Brain microvascular endothelial cell (primary cell): ENCODE data around the gene B3GNT9.

Experiments
- DNase-seq: peaks from one replicate; pipeline ENCODE4 v3.0.0-alpha.2; 2020
- H3K27ac ChIP-seq: fragments of 250-450 bp; sonication (Bioruptor Pico); 2 replicates; pipeline ENCODE4 v1.5.1; 2020; ENCODE audit warnings: mild to moderate bottlenecking, moderate library complexity
- H3K27me3 ChIP-seq: fragments of 250-450 bp; sonication (Bioruptor Pico); replicated peaks from 2 replicates; pipeline ENCODE4 v1.5.1; 2020; ENCODE audit warnings: mild to moderate bottlenecking
- H3K36me3 ChIP-seq: fragments of 250-450 bp; sonication (Bioruptor Pico); replicated peaks from 2 replicates; pipeline ENCODE4 v1.5.1; 2020; ENCODE audit warnings: mild to moderate bottlenecking
- H3K4me3 ChIP-seq: 2 replicates; pipeline ENCODE4 v1.5.1; 2011; ENCODE audit warnings: low read depth, mild to moderate bottlenecking, control low read depth, low read length, moderate library complexity
- in situ Hi-C: cut with HindIII; loops from 2 replicates; pipeline ENCODE4 v1.10.0; 2017; ENCODE audit warnings: low sequenced_read_pairs, low pct_ligation_motif_present
- TF ChIP-seq, protein P1 (sequence below): IDR thresholded peaks from 2 replicates; pipeline ENCODE4 v1.5.1; 2011; ENCODE audit warnings: low read depth, mild to moderate bottlenecking, moderate library complexity, low read length, control low read depth, inconsistent platforms; ENCODE audit errors: missing control alignments

The B3GNT9 gene

DNA sequence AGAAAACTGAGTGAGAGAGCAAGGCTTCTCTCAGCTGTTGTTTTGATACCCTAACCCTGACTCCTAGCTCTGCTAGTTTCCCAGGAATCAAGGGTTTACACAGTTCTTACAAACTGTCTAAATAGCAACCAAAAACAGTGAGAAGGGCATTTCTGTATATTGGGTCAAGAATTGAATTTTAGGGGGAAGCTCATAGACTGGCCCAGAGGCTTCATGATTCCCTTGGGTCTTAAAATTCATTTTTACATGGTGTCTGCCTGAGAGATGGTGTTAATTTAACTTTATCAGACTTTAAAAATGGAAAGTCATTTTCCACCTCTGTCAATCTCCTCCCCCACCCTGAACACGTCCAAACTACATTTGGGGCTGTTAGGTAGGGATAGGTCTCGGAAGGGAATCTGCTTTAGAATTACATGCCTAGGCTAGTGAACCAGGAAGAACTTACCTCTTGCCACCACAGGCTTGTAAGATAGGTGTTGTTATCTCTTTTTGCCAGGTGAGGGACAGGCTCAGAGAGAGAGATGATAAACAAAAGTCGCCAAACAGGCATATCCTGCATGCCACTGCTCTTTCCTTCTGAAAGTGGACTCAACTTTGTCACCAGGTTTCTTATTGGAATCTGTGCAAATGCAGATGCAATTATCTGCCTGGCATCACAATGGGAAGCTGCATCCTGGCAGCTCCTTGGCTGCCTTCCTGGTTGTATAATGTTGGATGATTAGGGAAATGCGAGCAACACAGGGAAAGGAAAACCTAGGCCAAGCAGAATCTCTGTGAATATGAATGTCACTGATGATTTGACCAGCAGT, 38.0 kb downstream of the B3GNT9 start:
- H3K36me3 ChIP-seq: no peaks in the 10 kb centered on the region
- no peak overlapping the region for H3K4me3 ChIP-seq
- TF ChIP-seq, protein P1, sequence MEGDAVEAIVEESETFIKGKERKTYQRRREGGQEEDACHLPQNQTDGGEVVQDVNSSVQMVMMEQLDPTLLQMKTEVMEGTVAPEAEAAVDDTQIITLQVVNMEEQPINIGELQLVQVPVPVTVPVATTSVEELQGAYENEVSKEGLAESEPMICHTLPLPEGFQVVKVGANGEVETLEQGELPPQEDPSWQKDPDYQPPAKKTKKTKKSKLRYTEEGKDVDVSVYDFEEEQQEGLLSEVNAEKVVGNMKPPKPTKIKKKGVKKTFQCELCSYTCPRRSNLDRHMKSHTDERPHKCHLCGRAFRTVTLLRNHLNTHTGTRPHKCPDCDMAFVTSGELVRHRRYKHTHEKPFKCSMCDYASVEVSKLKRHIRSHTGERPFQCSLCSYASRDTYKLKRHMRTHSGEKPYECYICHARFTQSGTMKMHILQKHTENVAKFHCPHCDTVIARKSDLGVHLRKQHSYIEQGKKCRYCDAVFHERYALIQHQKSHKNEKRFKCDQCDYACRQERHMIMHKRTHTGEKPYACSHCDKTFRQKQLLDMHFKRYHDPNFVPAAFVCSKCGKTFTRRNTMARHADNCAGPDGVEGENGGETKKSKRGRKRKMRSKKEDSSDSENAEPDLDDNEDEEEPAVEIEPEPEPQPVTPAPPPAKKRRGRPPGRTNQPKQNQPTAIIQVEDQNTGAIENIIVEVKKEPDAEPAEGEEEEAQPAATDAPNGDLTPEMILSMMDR: no peak
- no peak overlapping the region for H3K27ac ChIP-seq
- DNase-seq: no peak
- in situ Hi-C loops: no loop called here
- H3K27me3 ChIP-seq: no peaks in the 10 kb centered on the region

DNA sequence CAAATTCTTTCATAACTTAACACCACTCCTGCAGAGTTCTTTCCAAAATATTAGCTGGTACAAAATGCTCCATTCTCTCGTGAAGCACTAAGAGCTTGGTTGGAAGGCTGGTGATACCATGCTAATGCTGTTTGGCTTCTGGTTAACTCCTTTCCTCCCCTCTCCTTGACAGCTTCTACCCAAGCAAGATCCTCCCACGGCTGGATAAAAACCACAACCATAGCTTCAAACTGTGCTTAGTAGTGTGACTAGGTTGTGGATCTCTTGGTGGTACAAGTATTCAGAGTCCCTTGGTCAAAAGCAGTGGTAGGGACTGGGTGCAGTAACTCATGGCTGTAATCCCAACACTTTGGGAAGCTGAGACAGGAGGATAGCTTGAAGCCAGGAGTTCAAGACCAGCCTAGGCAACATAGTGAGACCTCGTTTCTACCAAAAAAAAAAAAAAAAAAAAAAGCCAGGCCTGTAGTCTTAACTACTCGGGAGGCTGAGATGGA, 38.8 kb downstream of the B3GNT9 start:
- H3K4me3 ChIP-seq: no peak overlapping the region
- TF ChIP-seq, protein P1: no peak
- H3K27ac ChIP-seq: no peak overlapping the region
- no peak for DNase-seq
- in situ Hi-C loops: no loop called here
- H3K27me3 ChIP-seq: no peaks in the 10 kb centered on the region
- H3K36me3 ChIP-seq: no peaks in the 10 kb centered on the region

DNA sequence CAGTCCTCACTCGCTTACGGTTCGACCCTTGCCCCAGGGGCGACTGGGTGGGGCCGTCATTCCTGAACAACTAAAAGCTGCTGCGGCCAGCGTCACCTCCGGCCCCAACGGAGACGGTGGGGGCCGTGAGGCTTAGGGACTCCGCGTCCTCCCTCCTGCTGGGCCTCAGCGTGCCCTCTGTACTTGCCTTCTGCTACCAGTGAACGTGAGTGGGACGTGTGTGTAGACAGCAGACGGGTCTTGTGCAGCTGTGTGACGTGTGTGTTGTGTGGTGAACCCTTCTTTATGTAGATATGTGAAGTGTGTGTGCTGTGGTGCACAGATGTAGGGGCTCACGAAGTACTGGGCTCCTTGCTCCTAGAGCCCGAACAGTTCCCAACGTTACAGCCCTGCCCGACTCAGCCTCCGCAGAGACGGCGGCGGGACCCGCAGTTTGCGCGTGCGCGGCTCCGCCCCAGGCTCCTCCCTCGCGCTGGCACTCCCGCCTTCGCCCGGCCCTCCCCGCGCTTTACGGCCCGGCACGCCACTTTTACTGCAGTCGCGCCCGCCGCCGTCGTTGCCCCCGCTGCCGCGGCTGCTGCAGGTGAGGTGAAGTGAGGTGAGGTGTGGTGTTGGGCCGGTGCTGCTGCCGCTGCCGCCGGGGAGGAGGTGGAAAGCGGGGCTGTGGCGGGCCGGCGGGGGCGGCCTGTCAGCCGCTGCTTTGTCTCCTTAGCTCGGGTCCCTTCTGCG, 41.2 kb downstream of the B3GNT9 start, which contains the start of gene PHAF1:
Gene PHAF1, plus strand, starts transcription at position 535 of the 729 bp plus-strand sequence. CDS start 235 bp downstream, outside the sequence.
- Histone ChIP-seq H3K27ac (peak within 1 kb of the TSS; percentile 33), H3K27me3 (no peaks in the 10 kb centered on the region), H3K4me3 (peak within 1 kb of the TSS; percentile 90), H3K36me3 (no peaks in the 10 kb centered on the region)
- DNase-seq: peak; percentile 83
- in situ Hi-C loops: no loop called here
- TF ChIP-seq, protein P1: no peak

DNA sequence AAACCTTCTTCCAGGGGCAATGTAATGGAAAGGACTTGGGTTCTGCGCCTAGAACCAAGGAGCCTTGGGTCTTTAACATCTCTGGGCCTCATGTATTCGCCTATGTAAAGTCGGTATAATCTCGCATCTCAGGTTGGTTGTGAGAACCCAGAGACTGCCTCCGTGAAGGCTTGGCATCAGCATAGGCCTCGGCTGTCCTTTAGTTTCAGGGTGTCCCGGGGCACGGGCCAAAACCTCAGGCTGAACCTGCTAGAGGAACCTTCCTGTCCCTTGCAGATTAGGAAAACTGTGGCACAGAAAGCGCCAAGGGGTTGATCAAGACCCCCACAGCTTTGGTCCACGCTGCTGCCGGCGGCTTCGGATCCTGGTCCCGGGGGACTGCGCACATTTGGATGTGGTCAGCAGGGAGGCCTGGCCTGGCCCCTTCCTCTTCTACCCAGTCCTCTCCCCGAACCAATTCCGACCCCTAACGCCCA, 41.8 kb downstream of the B3GNT9 start:
- TF ChIP-seq, protein P1: no peak
- no peaks in the 10 kb centered on the region for H3K27me3 ChIP-seq
- in situ Hi-C loops: no loop called here
- H3K36me3 ChIP-seq: no peaks in the 10 kb centered on the region
- peak overlapping the region; percentile 33 for H3K27ac ChIP-seq
- peak overlapping the region; percentile 90 for H3K4me3 ChIP-seq
- DNase-seq: no peak

DNA sequence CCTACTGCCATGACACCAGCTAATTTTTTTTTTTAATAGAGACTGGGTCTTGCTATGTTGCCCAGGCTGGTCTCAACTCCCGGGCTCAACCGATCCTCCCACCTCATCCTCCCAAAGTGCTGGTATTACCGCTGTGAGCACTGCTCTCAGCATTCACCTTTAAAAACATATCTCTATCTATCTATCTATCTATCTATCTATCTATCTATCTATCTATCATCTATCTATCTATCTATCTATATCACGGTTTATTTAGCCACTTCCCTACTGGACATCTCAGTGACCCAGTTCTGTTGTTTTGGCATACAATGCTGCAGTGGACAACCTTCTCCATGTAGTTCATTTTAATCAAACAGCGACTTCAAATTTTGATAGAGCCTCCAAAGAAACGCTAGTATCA, 42.3 kb downstream of the B3GNT9 start:
- H3K27me3 ChIP-seq: no peaks in the 10 kb centered on the region
- in situ Hi-C loops: no loop called here
- H3K27ac ChIP-seq: no peak overlapping the region
- TF ChIP-seq, protein P1: no peak
- H3K36me3 ChIP-seq: no peaks in the 10 kb centered on the region
- no peak for DNase-seq
- H3K4me3 ChIP-seq: no peak overlapping the region
